IMR-90 (cell line): ENCODE data around the gene PLPP6.

Experiments used
- CEBPB ChIP-seq: IDR thresholded peaks from 2 replicates; pipeline ENCODE4 v1.6.1; 2012; ENCODE audit warnings: low read depth, low read length, improper control_type of control experiment
- CTCF ChIP-seq: conservative IDR thresholded peaks from 2 replicates; pipeline ENCODE4 v1.5.1; 2012; ENCODE audit warnings: mild to moderate bottlenecking, low read depth, low read length, improper control_type of control experiment
- FOS ChIP-seq: fragments of 150-350 bp; IDR thresholded peaks from 2 replicates; pipeline ENCODE4 v1.6.1; 2016; ENCODE audit warnings: low read depth, low read length
- MAFK ChIP-seq: IDR thresholded peaks from 2 replicates; pipeline ENCODE4 v1.6.1; 2012; ENCODE audit warnings: low read depth, low read length, improper control_type of control experiment
- MAZ ChIP-seq: IDR thresholded peaks from 2 replicates; pipeline ENCODE4 v1.6.1; 2012; ENCODE audit warnings: low read depth, mild to moderate bottlenecking, low read length, improper control_type of control experiment, moderate library complexity, borderline replicate concordance
- MXI1 ChIP-seq: IDR thresholded peaks from 2 replicates; pipeline ENCODE4 v1.6.1; 2012; ENCODE audit warnings: low read depth, mild to moderate bottlenecking, low read length, moderate library complexity, borderline replicate concordance
- NFE2L2 ChIP-seq: fragments of 150-350 bp; IDR thresholded peaks from 2 replicates; pipeline ENCODE4 v1.6.1; 2016; ENCODE audit warnings: low read depth, mild to moderate bottlenecking, low read length
- POLR2A ChIP-seq: IDR thresholded peaks from 2 replicates; pipeline ENCODE4 v1.6.1; 2012; ENCODE audit warnings: mild to moderate bottlenecking, low read depth, low read length
- RAD21 ChIP-seq: IDR thresholded peaks from 2 replicates; pipeline ENCODE4 v1.6.1; 2012; ENCODE audit warnings: low read length, improper control_type of control experiment
- RCOR1 ChIP-seq: IDR thresholded peaks from 2 replicates; pipeline ENCODE4 v1.6.1; 2012; ENCODE audit warnings: mild to moderate bottlenecking, low read length, improper control_type of control experiment; ENCODE audit not compliant: insufficient replicate concordance
- RFX5 ChIP-seq: IDR thresholded peaks from 2 replicates; pipeline ENCODE4 v1.8.0; 2012; ENCODE audit warnings: low read depth, mild to moderate bottlenecking, low read length, moderate library complexity
- SMC3 ChIP-seq: fragments of 150-350 bp; IDR thresholded peaks from 2 replicates; pipeline ENCODE4 v1.6.1; 2016; ENCODE audit warnings: low read depth, mild to moderate bottlenecking, antibody characterized with exemption, low read length, moderate library complexity
- USF2 ChIP-seq: fragments of 150-350 bp; IDR thresholded peaks from 2 replicates; pipeline ENCODE4 v1.6.1; 2017; ENCODE audit warnings: mild to moderate bottlenecking, antibody characterized with exemption, low read length, low read depth

- no peak for TF ChIP-seq SMC3
- TF ChIP-seq CTCF = no peak
- no peak for TF ChIP-seq NFE2L2
- TF ChIP-seq POLR2A = no peak
- no peak for TF ChIP-seq MXI1
- TF ChIP-seq CEBPB = no peak
- no peak for TF ChIP-seq FOS
- TF ChIP-seq RCOR1 = no peak
- no peak for TF ChIP-seq RAD21
- TF ChIP-seq USF2 = no peak
- no peak for TF ChIP-seq RFX5
- no peak for TF ChIP-seq MAZ
- no peak for TF ChIP-seq MAFK
Measured at GRCh38 chr9:4684820-4685219, 22.7 kb downstream of the PLPP6 start.
